ENCODE results near the gene MAB21L3.

The MAB21L3 gene

DNA sequence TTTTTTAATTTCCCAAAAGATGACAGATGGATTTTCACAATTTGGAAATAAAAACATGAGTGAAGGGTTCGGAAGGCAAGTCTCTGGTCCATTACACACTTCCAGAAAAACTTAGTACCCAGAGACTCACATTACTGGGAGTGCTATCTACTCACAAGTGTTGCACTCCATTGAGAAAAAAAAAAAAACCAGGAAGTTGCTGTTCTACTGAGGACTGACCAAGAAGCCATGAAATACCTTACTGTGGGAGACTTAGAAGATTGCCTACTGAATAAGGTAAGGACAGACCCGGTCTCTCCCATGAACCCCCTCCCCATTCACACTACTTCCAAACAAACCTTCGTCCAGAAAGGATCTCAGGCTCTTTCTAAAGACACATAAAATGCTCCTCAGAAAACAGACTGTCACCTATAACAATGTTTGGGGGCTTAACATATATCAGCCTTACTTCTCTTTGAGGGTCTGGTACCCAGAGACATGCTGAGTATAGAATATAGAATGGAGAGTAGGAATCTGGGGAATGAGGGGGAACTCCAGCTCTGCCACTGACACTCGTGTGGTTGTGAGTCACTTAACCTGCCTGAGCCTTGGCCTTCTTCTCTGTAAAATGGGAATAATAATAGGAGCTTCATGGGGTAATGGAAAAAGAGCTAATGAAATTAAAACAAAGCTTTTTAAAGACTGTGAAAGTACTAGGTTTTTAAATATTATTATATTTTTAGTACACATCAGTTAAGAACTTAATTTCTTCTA lies 1.4 kb downstream of the MAB21L3 start:
- no peak for DNase-seq

- DNase-seq: no peak
Measured at GRCh38 chr1:116113615-116114014, 2.4 kb downstream of the MAB21L3 start.

- no peak for DNase-seq
Measured at GRCh38 chr1:116115476-116116439, 4.6 kb downstream of the MAB21L3 start.

- DNase-seq: no peak
Measured at GRCh38 chr1:116118471-116118870, 7.3 kb downstream of the MAB21L3 start.

DNA sequence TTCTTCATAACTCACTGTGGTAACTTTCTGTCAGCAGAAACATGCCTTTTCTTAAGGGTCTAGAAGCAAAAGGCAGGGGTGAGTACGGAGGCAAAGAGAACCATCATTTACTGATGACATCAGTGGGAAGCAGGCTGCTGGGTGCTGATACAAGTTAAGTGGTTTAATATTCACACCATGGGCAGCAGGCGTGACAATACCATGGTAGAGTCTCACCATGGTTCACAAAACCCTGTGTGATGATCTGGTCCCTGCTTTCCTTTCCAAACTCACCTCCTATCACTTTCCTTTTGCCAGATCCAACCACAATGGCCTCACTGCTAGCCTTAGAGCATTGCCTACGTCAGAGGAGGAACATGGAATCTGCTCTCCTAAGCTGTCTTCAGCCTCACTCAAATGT lies 8.7 kb downstream of the MAB21L3 start:
- no peak for DNase-seq

- DNase-seq: no peak
Measured at GRCh38 chr1:116122955-116123757, 12.0 kb downstream of the MAB21L3 start.

GRCh38 chr1:116123837-116124533 lies 12.8 kb downstream of the MAB21L3 start:
- DNase-seq: no peak

- no peak for DNase-seq
Measured at GRCh38 chr1:116125758-116126157, 14.6 kb downstream of the MAB21L3 start.

- DNase-seq: no peak
Measured at GRCh38 chr1:116126281-116126680, 15.1 kb downstream of the MAB21L3 start.

GRCh38 chr1:116127123-116127847 lies 16.1 kb downstream of the MAB21L3 start:
- no peak for DNase-seq

- DNase-seq: no peak
Measured at GRCh38 chr1:116127848-116128540, 16.8 kb downstream of the MAB21L3 start.

- DNase-seq: no peak
Measured at GRCh38 chr1:116128664-116129063, 17.5 kb downstream of the MAB21L3 start.

GRCh38 chr1:116129537-116129936 lies 18.3 kb downstream of the MAB21L3 start:
- DNase-seq: no peak

DNA sequence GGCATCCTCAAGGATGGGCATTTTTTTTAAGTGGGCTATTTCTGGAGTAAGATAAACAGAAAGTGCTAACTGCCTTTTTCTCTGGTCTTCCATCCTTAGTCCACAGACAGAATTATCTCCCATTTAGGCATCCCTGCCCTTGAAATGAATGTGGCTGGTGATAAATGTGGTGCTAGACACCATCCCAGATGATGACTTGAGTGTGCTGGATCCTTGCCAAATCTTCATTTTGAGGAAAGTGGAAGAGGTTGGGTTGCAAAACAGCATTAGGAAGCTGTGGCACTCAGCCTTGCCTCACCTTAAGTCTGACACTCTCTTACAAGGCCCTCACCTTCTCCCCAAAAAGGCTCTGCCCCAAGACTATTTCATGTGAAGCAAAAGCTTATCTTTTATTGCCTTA lies 19.2 kb downstream of the MAB21L3 start:
- no peak for DNase-seq

- DNase-seq: no peak
Measured at GRCh38 chr1:116131170-116131569, 20.0 kb downstream of the MAB21L3 start.

- DNase-seq: no peak
Measured at GRCh38 chr1:116131866-116132605, 20.8 kb downstream of the MAB21L3 start.

- DNase-seq: no peak
Measured at GRCh38 chr1:116133696-116134475, 22.7 kb downstream of the MAB21L3 start.

- no peak for DNase-seq
Measured at GRCh38 chr1:116134476-116134773, 23.2 kb downstream of the MAB21L3 start.

DNA sequence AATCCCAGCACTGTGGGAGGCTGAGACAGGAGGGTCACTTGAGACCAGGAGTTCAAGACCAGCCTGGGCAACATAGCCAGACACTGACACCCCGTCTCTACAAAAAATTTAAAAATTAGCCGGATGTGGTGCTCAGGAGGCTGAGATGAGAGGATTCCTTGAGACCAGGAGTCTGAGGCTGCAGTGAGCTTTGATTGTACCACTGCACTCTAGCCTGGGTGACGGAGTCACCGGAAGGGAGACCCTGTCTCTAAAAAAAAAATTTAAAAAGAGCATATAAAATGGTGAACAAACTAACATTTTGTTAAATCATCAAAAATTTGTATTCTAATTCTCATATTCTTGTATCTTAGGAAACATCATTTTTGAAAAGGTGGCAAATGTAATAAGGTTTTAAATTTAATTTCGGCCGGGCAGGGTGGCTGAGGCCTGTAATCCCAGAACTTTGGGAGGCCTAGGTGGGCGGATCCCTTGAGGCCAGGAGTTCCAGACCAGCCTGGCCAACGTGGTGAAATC lies 27.1 kb downstream of the MAB21L3 start:
- DNase-seq: no peak

Data from effector CD4-positive, alpha-beta T cell (primary cell).